CD4-positive, alpha-beta memory T cell (primary cell): ENCODE data around the gene AKAP13. TPM values are rescaled to one million over a fixed set of nuclear protein-coding genes. Genes with fewer than 3 reads are reported as not detected.

Source experiments
- CTCF ChIA-PET: fragments of 350-600 bp; sonication (Branson Sonifier 250); formaldehyde crosslinking; loops from one replicate; lab custom pipeline; 2021; ENCODE audit warnings: inconsistent platforms; ENCODE audit not compliant: partially characterized antibody; lab: Charles Lee
- POLR2A ChIA-PET: fragments of 350-600 bp; sonication (Branson Sonifier 250); formaldehyde crosslinking; loops from one replicate; lab custom pipeline; 2021; ENCODE audit not compliant: partially characterized antibody; lab: Charles Lee
- DNase-seq, 5 donors: peaks; one replicate each; pipeline versions ENCODE4 v3.0.0 to v3.0.0-alpha.2; 2020 to 2022; ENCODE audit warnings: mixed read lengths in 1 of 5
- H3K27ac ChIP-seq: one replicate; pipeline ENCODE4 v1.7.0; 2013; ENCODE audit warnings: low read depth, low read length
- H3K27me3 ChIP-seq: 2 replicates; pipeline ENCODE4 v1.7.0; 2013; ENCODE audit warnings: mild to moderate bottlenecking, low read length, moderate library complexity; ENCODE audit not compliant: insufficient read depth
- H3K36me3 ChIP-seq: 2 replicates; pipeline ENCODE4 v1.7.0; 2013; ENCODE audit warnings: mild to moderate bottlenecking, low read length, moderate library complexity; ENCODE audit not compliant: insufficient read depth
- H3K4me1 ChIP-seq: 2 replicates; pipeline ENCODE4 v1.7.0; 2013; ENCODE audit warnings: mild to moderate bottlenecking, low read length, moderate library complexity; ENCODE audit not compliant: insufficient read depth
- H3K4me3 ChIP-seq, 2 donors: one replicate each; pipeline ENCODE4 v1.7.0; 2013; ENCODE audit warnings: low read length in 2 of 2, mild to moderate bottlenecking in 1 of 2
- H3K9me3 ChIP-seq, 2 donors: one replicate each; pipeline ENCODE4 v1.7.0; 2013; ENCODE audit warnings: low read length in 2 of 2, control low read depth in 1 of 2; ENCODE audit not compliant: control insufficient read depth in 1 of 2
- H3K27ac Mint-ChIP-seq, 7 donors: one replicate each; pipeline ENCODE4 v1.8.0; 2020 to 2021; ENCODE audit warnings: mixed read lengths in 7 of 7, mild to moderate bottlenecking in 6 of 7, inconsistent platforms in 3 of 7, moderate library complexity in 3 of 7
- H3K27me3 Mint-ChIP-seq, 2 donors: one replicate each; pipeline ENCODE4 v1.8.0; 2020 to 2021; ENCODE audit warnings: mixed read lengths in 2 of 2
- H3K36me3 Mint-ChIP-seq, 2 donors: one replicate each; pipeline ENCODE4 v1.8.0; 2020 to 2021; ENCODE audit warnings: mixed read lengths in 2 of 2, inconsistent platforms in 1 of 2, mild to moderate bottlenecking in 1 of 2
- H3K4me1 Mint-ChIP-seq, 4 donors: one replicate each; pipeline ENCODE4 v1.8.0; 2020 to 2021; ENCODE audit warnings: mixed read lengths in 4 of 4, mild to moderate bottlenecking in 1 of 4
- H3K4me3 Mint-ChIP-seq, 8 donors: one replicate each; pipeline ENCODE4 v1.8.0; 2020 to 2021; ENCODE audit warnings: mixed read lengths in 8 of 8, mild to moderate bottlenecking in 7 of 8, moderate library complexity in 6 of 8, inconsistent platforms in 3 of 8
- H3K9me3 Mint-ChIP-seq, 8 donors: one replicate each; pipeline ENCODE4 v1.8.0; 2020 to 2021; ENCODE audit warnings: mixed read lengths in 8 of 8, mild to moderate bottlenecking in 5 of 8, inconsistent platforms in 3 of 8, moderate library complexity in 1 of 8
- intact Hi-C: fragments of 100-400 bp; cut with micrococcal nuclease; formaldehyde crosslinking; loops from one replicate; pipeline ENCODE4 v1.15.1; 2023
- polyA plus RNA-seq, 2 donors: library from polyadenylated mRNA; unstranded; fragments of 300-500 nt; fragmentation: Illumina TruSeq; gene quantifications; one replicate each; pipeline ENCODE4 v1.2.3, GENCODE V29; 2021
- total RNA-seq, 2 experiments: library from RNA; stranded (reverse); gene quantifications; one replicate each; pipeline ENCODE4 v1.2.3, GENCODE V29; 2021

Gene AKAP13
- total and polyA plus RNA-seq, 4 experiments from 2014 or later = 68.7 to 319 (median 247) TPM

- no peak for DNase-seq
- Histone ChIP-seq H3K27ac (no peak overlapping the region), H3K36me3 (peaks cover 84% of the 10 kb centered on the region), H3K4me3 (no peak overlapping the region), H3K9me3 (no peaks in the 10 kb centered on the region), H3K4me1 (peaks cover 24% of the 10 kb centered on the region), H3K27me3 (no peaks in the 10 kb centered on the region)
- peaks cover 66 to 91% of the 10 kb centered on the region in 2 donors for H3K36me3 Mint-ChIP-seq
- H3K9me3 Mint-ChIP-seq = peaks cover 0 to 1% (median 0%) of the 10 kb centered on the region in 8 donors
- H3K27me3 Mint-ChIP-seq = no peaks in the 10 kb centered on the region
- ChIA-PET CTCF (no interaction called here), POLR2A (no interaction called here)
- no peak overlapping the region for H3K4me3 Mint-ChIP-seq
- intact Hi-C loops = no loop called here
- peaks cover 35 to 39% (median 38%) of the 10 kb centered on the region in 4 donors for H3K4me1 Mint-ChIP-seq
- H3K27ac Mint-ChIP-seq = peak overlapping the region in 6 of 7 donors; percentile 23 to 92 (median 64)
Measured at GRCh38 chr15:85717212-85717611, 336.8 kb downstream of the AKAP13 start.

DNA sequence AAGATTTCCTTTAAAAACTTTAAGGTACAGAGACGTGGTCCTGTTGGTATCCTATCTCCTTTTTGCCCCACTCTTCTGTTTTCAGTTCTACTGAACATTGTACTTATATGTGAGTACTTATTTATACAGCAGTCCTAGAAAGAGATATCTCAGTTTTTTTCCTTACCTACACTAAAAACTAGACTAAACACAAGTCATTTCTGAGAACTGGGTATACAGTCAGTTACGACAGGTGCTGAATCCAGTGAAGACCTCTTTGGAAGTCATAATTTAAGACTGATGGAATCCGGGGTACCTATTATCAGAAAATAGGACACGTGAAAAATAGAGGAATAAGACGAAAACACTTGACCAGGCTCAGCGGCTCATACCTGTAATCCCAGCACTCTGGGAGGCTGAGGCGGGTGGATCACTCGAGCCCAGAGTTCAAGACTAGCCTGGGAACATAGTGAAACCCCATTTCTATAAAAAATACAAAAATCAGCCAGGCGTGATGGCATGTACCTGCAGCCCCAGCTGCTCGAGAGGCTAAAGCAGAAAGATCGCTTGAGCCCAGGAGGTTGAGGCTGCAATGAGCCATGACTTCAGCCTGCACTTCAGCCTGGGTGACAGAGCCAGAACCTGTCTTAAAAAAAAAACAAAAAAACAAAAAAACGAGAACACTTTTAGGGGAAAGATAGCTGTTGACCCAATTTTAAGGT, 338.0 kb downstream of the AKAP13 start:
- H3K36me3 Mint-ChIP-seq = peaks cover 67 to 91% of the 10 kb centered on the region in 2 donors
- H3K4me3 Mint-ChIP-seq = no peak overlapping the region
- H3K27ac Mint-ChIP-seq = peak overlapping the region in 6 of 7 donors; percentile 6 to 87 (median 60)
- peaks cover 40 to 44% (median 43%) of the 10 kb centered on the region in 4 donors for H3K4me1 Mint-ChIP-seq
- Histone ChIP-seq H3K27me3 (no peaks in the 10 kb centered on the region), H3K27ac (no peak overlapping the region), H3K4me1 (peaks cover 36% of the 10 kb centered on the region), H3K4me3 (no peak overlapping the region), H3K36me3 (peaks cover 89% of the 10 kb centered on the region), H3K9me3 (no peaks in the 10 kb centered on the region)
- POLR2A ChIA-PET = interaction anchor here (1.5 kb wide), 1 partner anchor 9 kb away, joined by 3 read pairs; no protein-coding TSS in a partner anchor
- H3K9me3 Mint-ChIP-seq = no peaks in the 10 kb centered on the region
- intact Hi-C loops = no loop called here
- DNase-seq = no peak
- CTCF ChIA-PET = interaction anchor here (0.6 to 2.9 kb wide), 3 partner anchors 11 to 94 kb away, joined by 3 to 16 read pairs (median 4); no protein-coding TSS in a partner anchor
- no peaks in the 10 kb centered on the region for H3K27me3 Mint-ChIP-seq

DNA sequence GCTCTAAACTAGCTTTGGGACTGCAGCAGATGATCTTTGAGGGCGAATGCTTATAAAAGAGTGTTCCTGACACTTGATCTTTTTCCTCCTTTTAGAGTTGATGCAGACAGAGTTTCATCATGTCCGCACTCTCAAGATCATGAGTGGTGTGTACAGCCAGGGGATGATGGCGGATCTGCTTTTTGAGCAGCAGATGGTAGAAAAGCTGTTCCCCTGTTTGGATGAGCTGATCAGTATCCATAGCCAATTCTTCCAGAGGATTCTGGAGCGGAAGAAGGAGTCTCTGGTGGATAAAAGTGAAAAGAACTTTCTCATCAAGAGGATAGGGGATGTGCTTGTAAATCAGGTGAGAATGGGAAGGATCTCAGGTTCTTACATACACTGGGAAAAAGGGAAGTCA, 338.6 kb downstream of the AKAP13 start:
- Mint-ChIP-seq H3K9me3 (no peaks in the 10 kb centered on the region), H3K27ac (peak overlapping the region in 6 of 7 donors; percentile 55 to 90 (median 62)), H3K4me1 (peaks cover 41 to 45% (median 44%) of the 10 kb centered on the region in 4 donors), H3K4me3 (no peak overlapping the region), H3K36me3 (peaks cover 65 to 90% of the 10 kb centered on the region in 2 donors), H3K27me3 (no peaks in the 10 kb centered on the region)
- H3K4me1 ChIP-seq = peaks cover 42% of the 10 kb centered on the region
- no peaks in the 10 kb centered on the region for H3K27me3 ChIP-seq
- H3K4me3 ChIP-seq = no peak overlapping the region
- no peak overlapping the region for H3K27ac ChIP-seq
- ChIA-PET POLR2A (interaction anchor here (1.5 to 1.6 kb wide), 2 partner anchors 9 to 12 kb away, joined by 3 to 6 read pairs; no protein-coding TSS in a partner anchor), CTCF (interaction anchor here (0.6 to 2.9 kb wide), 3 partner anchors 10 to 95 kb away, joined by 3 to 16 read pairs (median 4); no protein-coding TSS in a partner anchor)
- intact Hi-C loops = no loop called here
- peaks cover 86% of the 10 kb centered on the region for H3K36me3 ChIP-seq
- no peaks in the 10 kb centered on the region for H3K9me3 ChIP-seq
- DNase-seq = no peak

GRCh38 chr15:85722374-85723152, 342.2 kb downstream of the AKAP13 start:
- Histone ChIP-seq H3K4me3 (no peak overlapping the region), H3K9me3 (no peaks in the 10 kb centered on the region), H3K27ac (peak overlapping the region; percentile 24), H3K4me1 (peaks cover 49% of the 10 kb centered on the region), H3K36me3 (peaks cover 84% of the 10 kb centered on the region), H3K27me3 (no peaks in the 10 kb centered on the region)
- Mint-ChIP-seq H3K27me3 (no peaks in the 10 kb centered on the region), H3K36me3 (peaks cover 66 to 89% of the 10 kb centered on the region in 2 donors), H3K27ac (peak overlapping the region; percentile 48 to 99 (median 80)), H3K9me3 (no peaks in the 10 kb centered on the region), H3K4me3 (peak overlapping the region in 1 of 8 donors; percentile 58), H3K4me1 (peaks cover 39 to 50% (median 41%) of the 10 kb centered on the region in 4 donors)
- intact Hi-C loops = loop anchor here (5.0 kb wide), 2 partner anchors 35 to 105 kb away; no protein-coding TSS in a partner anchor
- no peak for DNase-seq
- ChIA-PET CTCF (interaction anchor here (9.8 kb wide), 1 partner anchor 118 kb away, joined by 152 read pairs; no protein-coding TSS in a partner anchor), POLR2A (interaction anchor here (1.0 to 2.0 kb wide), 3 partner anchors 13 to 32 kb away, joined by 3 to 8 read pairs (median 5); no protein-coding TSS in a partner anchor)

- H3K4me1 ChIP-seq = peaks cover 49% of the 10 kb centered on the region
- peak; percentile 31 to 55 (median 53) for DNase-seq
- H3K4me1 Mint-ChIP-seq = peaks cover 36 to 46% (median 41%) of the 10 kb centered on the region in 4 donors
- H3K27ac Mint-ChIP-seq = peak overlapping the region; percentile 85 to 99 (median 97)
- no peak overlapping the region for H3K4me3 ChIP-seq
- no peaks in the 10 kb centered on the region for H3K9me3 ChIP-seq
- H3K9me3 Mint-ChIP-seq = no peaks in the 10 kb centered on the region
- intact Hi-C loops = loop anchor here (2.0 to 5.0 kb wide), 3 partner anchors 17 to 107 kb away; no protein-coding TSS in a partner anchor
- peaks cover 81% of the 10 kb centered on the region for H3K36me3 ChIP-seq
- H3K36me3 Mint-ChIP-seq = peaks cover 63 to 87% of the 10 kb centered on the region in 2 donors
- peak overlapping the region; percentile 59 to 82 (median 70) for H3K4me3 Mint-ChIP-seq
- POLR2A ChIA-PET = interaction anchor here (0.8 to 2.4 kb wide), 12 partner anchors 10 to 106 kb away, joined by 3 to 12 read pairs (median 4); no protein-coding TSS in a partner anchor
- no peaks in the 10 kb centered on the region for H3K27me3 Mint-ChIP-seq
- no peaks in the 10 kb centered on the region for H3K27me3 ChIP-seq
- CTCF ChIA-PET = interaction anchor here (0.8 to 9.8 kb wide), 7 partner anchors 11 to 428 kb away, joined by 3 to 152 read pairs (median 3); no protein-coding TSS in a partner anchor
- peak overlapping the region; percentile 64 for H3K27ac ChIP-seq
Measured at GRCh38 chr15:85723960-85724945, 343.9 kb downstream of the AKAP13 start.

- Histone ChIP-seq H3K27me3 (no peaks in the 10 kb centered on the region), H3K36me3 (peaks cover 84% of the 10 kb centered on the region), H3K4me1 (peaks cover 52% of the 10 kb centered on the region), H3K4me3 (no peak overlapping the region), H3K27ac (peak overlapping the region; percentile 64), H3K9me3 (no peaks in the 10 kb centered on the region)
- peak overlapping the region; percentile 85 to 99 (median 97) for H3K27ac Mint-ChIP-seq
- CTCF ChIA-PET = interaction anchor here (0.7 to 9.8 kb wide), 7 partner anchors 10 to 429 kb away, joined by 3 to 152 read pairs (median 3); no protein-coding TSS in a partner anchor
- DNase-seq = no peak
- peak overlapping the region in 2 of 8 donors; percentile 80 to 82 for H3K4me3 Mint-ChIP-seq
- H3K36me3 Mint-ChIP-seq = peaks cover 65 to 89% of the 10 kb centered on the region in 2 donors
- POLR2A ChIA-PET = interaction anchor here (0.9 to 2.4 kb wide), 6 partner anchors 13 to 106 kb away, joined by 3 to 12 read pairs (median 4); no protein-coding TSS in a partner anchor
- intact Hi-C loops = loop anchor here (2.0 kb wide), 1 partner anchor 18 kb away; no protein-coding TSS in a partner anchor
- H3K9me3 Mint-ChIP-seq = peaks cover 0 to 3% (median 0%) of the 10 kb centered on the region in 8 donors
- peaks cover 38 to 48% (median 45%) of the 10 kb centered on the region in 4 donors for H3K4me1 Mint-ChIP-seq
- no peaks in the 10 kb centered on the region for H3K27me3 Mint-ChIP-seq
Measured at GRCh38 chr15:85725019-85725418, 344.6 kb downstream of the AKAP13 start.
